Natural killer cell (primary cell): ENCODE results near the gene MMP11. TPM values are rescaled to one million over a fixed set of nuclear protein-coding genes. Genes with fewer than 3 reads are reported as not detected.

ENCODE experiments used
- ATAC-seq, 3 donors: fragments of 150-1000 bp in 2 of 3; fragments of 200-7000 bp in 1 of 3; cut with Tn5 transposase; 1 replicate in 1 of 3; 2 replicates in 2 of 3; pipeline ENCODE4 v1.10.0; 2021; ENCODE audit warnings: mild to moderate bottlenecking in 2 of 3, moderate library complexity in 2 of 3
- DNase-seq, 2 donors: peaks; one replicate each; pipeline versions ENCODE4 v3.0.0 to v3.0.0-alpha.2; 2013 to 2021; ENCODE audit warnings: mixed read lengths in 1 of 2
- H3K27ac ChIP-seq: one replicate; pipeline ENCODE4 v1.5.1; 2013; ENCODE audit warnings: mild to moderate bottlenecking, low read length
- H3K27me3 ChIP-seq: one replicate; pipeline ENCODE4 v1.6.1; 2013; ENCODE audit warnings: low read length; ENCODE audit not compliant: control insufficient read depth, insufficient read depth
- H3K36me3 ChIP-seq: one replicate; pipeline ENCODE4 v1.6.1; 2013; ENCODE audit warnings: low read length; ENCODE audit not compliant: control insufficient read depth, insufficient read depth
- H3K4me1 ChIP-seq: one replicate; pipeline ENCODE4 v1.6.1; 2013; ENCODE audit warnings: low read length; ENCODE audit not compliant: control insufficient read depth, insufficient read depth
- H3K4me3 ChIP-seq: one replicate; pipeline ENCODE4 v1.5.1; 2013; ENCODE audit warnings: low read length
- H3K9me3 ChIP-seq: one replicate; pipeline ENCODE4 v1.6.1; 2013; ENCODE audit warnings: low read length; ENCODE audit not compliant: control insufficient read depth, insufficient read depth
- H3K27ac Mint-ChIP-seq, 2 donors: one replicate each; pipeline ENCODE4 v1.8.0; 2022; ENCODE audit warnings: mild to moderate bottlenecking in 2 of 2, mixed read lengths in 2 of 2, moderate library complexity in 1 of 2
- H3K27me3 Mint-ChIP-seq, 2 donors: one replicate each; pipeline ENCODE4 v1.8.0; 2022; ENCODE audit warnings: low read depth in 2 of 2, mixed read lengths in 2 of 2
- H3K36me3 Mint-ChIP-seq: one replicate; pipeline ENCODE4 v1.8.0; 2022; ENCODE audit warnings: mixed read lengths
- H3K4me1 Mint-ChIP-seq, 2 donors: one replicate each; pipeline ENCODE4 v1.8.0; 2022; ENCODE audit warnings: mixed read lengths in 2 of 2
- H3K4me3 Mint-ChIP-seq: one replicate; pipeline ENCODE4 v1.8.0; 2022; ENCODE audit warnings: mild to moderate bottlenecking, moderate library complexity, mixed read lengths
- H3K9me3 Mint-ChIP-seq, 2 donors: one replicate each; pipeline ENCODE4 v1.8.0; 2022; ENCODE audit warnings: mixed read lengths in 2 of 2
- WGBS: methylation state at CpG from one replicate; pipeline ENCODE4 v1.1.7; 2013; ENCODE audit warnings: missing lambda C conversion rate; ENCODE audit not compliant: insufficient coverage; 5-methylcytosine and 5-hydroxymethylcytosine counted together
- intact Hi-C: fragments of 100-400 bp; cut with micrococcal nuclease; formaldehyde crosslinking; loops from one replicate; pipeline ENCODE4 v1.14.2; 2022
- total RNA-seq, 4 donors: library from RNA; stranded (reverse); fragments of 120-200 nt in 1 of 4; gene quantifications; one replicate each; pipeline versions ENCODE4 v1.2.3 to v1.2.4, GENCODE V29; 2013 to 2022
- TF ChIP-seq, protein P1 (sequence below): fragments of 200-600 bp; IDR thresholded peaks from one replicate; pipeline ENCODE4 v1.8.0; 2022; ENCODE audit warnings: antibody characterized with exemption

The MMP11 gene
- total RNA-seq, 3 donors from 2014 or later (not counting 1 experiment from before 2014, with no cell fraction given): 0.71 to 1.7 (median 0.91) TPM

- Histone ChIP-seq H3K27ac (peak overlapping the region; percentile 76), H3K4me3 (peak overlapping the region; percentile 36), H3K27me3 (no peaks in the 10 kb centered on the region), H3K36me3 (no peaks in the 10 kb centered on the region), H3K9me3 (no peaks in the 10 kb centered on the region), H3K4me1 (peaks cover 26% of the 10 kb centered on the region)
- Mint-ChIP-seq H3K27ac (peak overlapping the region in 1 of 2 donors; percentile 91), H3K9me3 (no peaks in the 10 kb centered on the region), H3K36me3 (no peaks in the 10 kb centered on the region), H3K4me3 (peak overlapping the region; percentile 78), H3K4me1 (peaks cover 14 to 19% of the 10 kb centered on the region in 2 donors), H3K27me3 (no peaks in the 10 kb centered on the region)
- WGBS: 81% methylated on average over 16 of the region's 16 CpGs
- ATAC-seq (no peak), DNase-seq (no peak)
- TF ChIP-seq, protein P1, sequence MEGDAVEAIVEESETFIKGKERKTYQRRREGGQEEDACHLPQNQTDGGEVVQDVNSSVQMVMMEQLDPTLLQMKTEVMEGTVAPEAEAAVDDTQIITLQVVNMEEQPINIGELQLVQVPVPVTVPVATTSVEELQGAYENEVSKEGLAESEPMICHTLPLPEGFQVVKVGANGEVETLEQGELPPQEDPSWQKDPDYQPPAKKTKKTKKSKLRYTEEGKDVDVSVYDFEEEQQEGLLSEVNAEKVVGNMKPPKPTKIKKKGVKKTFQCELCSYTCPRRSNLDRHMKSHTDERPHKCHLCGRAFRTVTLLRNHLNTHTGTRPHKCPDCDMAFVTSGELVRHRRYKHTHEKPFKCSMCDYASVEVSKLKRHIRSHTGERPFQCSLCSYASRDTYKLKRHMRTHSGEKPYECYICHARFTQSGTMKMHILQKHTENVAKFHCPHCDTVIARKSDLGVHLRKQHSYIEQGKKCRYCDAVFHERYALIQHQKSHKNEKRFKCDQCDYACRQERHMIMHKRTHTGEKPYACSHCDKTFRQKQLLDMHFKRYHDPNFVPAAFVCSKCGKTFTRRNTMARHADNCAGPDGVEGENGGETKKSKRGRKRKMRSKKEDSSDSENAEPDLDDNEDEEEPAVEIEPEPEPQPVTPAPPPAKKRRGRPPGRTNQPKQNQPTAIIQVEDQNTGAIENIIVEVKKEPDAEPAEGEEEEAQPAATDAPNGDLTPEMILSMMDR: no peak
- intact Hi-C loops: no loop called here
These were observed 19.9 kb upstream of the MMP11 start for GRCh38 chr22:23752750-23753149.

DNA sequence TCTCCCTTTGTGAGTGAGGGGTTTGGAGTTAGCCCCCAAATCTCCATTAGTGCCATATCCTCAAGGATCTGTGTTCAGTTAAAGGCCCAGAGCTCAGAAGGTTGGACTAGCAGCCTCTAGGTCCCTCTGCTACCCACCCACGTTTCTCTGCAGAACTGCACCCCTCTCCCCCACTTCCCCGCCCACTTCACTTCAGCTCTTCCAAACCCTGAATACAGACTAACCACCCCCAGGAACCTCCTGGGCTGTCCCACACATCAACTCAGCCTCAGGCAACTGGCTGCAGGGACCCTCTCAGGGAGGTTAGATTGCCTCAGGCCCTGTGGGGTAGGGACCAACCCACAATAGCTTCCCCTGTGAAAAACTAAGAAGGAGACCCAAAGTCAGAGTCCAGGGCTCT lies 19.3 kb upstream of the MMP11 start:
- H3K9me3 ChIP-seq: no peaks in the 10 kb centered on the region
- H3K4me3 Mint-ChIP-seq: peak overlapping the region; percentile 40
- H3K36me3 ChIP-seq: no peaks in the 10 kb centered on the region
- H3K27me3 Mint-ChIP-seq: no peaks in the 10 kb centered on the region
- H3K27ac Mint-ChIP-seq: no peak overlapping the region
- H3K36me3 Mint-ChIP-seq: no peaks in the 10 kb centered on the region
- peaks cover 14 to 19% of the 10 kb centered on the region in 2 donors for H3K4me1 Mint-ChIP-seq
- WGBS: 56% methylated on average over 2 of the region's 2 CpGs
- no peaks in the 10 kb centered on the region for H3K27me3 ChIP-seq
- TF ChIP-seq, protein P1: no peak
- no peak for DNase-seq
- intact Hi-C loops: no loop called here
- H3K27ac ChIP-seq: peak overlapping the region; percentile 76
- H3K4me3 ChIP-seq: peak overlapping the region; percentile 36
- H3K4me1 ChIP-seq: peaks cover 26% of the 10 kb centered on the region
- no peak for ATAC-seq
- H3K9me3 Mint-ChIP-seq: no peaks in the 10 kb centered on the region

DNA sequence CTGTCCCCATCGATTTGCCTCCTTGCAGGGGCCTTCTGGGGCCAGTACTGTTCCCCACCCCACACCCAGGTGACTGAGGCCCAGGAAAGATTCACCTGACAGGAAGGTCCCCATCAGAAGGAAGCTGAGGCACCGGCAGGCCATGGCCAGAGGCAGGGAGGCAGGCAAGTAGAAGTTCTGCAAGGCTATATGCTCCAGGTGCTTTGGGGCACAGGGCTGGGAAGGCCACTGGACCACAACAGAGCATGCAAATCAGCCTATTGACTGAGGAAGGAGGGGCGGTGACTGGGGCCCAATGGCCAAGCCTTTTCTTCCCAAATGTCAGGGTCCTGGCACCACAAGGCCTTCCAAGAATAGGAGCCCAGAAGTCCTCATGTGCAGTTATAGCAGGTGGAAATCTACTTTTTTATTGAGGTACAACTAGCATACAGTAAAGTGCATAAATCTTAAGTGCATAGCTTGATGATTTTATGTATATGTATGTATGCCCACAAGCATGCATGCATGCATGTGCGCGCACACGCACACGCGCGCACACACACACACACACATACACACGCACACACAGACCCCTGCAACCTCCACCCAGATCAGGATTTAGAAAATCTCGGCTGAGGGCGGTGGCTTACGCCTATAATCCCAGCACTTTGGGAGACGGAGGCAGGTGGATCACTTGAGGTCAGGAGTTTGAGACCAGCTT lies 18.3 kb upstream of the MMP11 start, which contains the start of gene VPREB3:
Gene VPREB3, minus strand, starts transcription at position 206 of the 700 bp plus-strand sequence. Its CDS starts 62 bp downstream, at position 144.
- Histone ChIP-seq H3K36me3 (no peaks in the 10 kb centered on the region), H3K4me1 (peaks cover 26% of the 10 kb centered on the region), H3K9me3 (no peaks in the 10 kb centered on the region), H3K4me3 (peak within 1 kb of the TSS; percentile 36), H3K27me3 (no peaks in the 10 kb centered on the region), H3K27ac (peak within 1 kb of the TSS; percentile 76)
- DNase-seq: no peak
- H3K27ac Mint-ChIP-seq: no peak within 1 kb of the TSS
- peak within 1 kb of the TSS; percentile 40 for H3K4me3 Mint-ChIP-seq
- no peaks in the 10 kb centered on the region for H3K27me3 Mint-ChIP-seq
- TF ChIP-seq, protein P1: no peak
- 83% methylated on average over 14 of the region's 14 CpGs for WGBS
- H3K36me3 Mint-ChIP-seq: no peaks in the 10 kb centered on the region
- no peaks in the 10 kb centered on the region for H3K9me3 Mint-ChIP-seq
- ATAC-seq: no peak
- intact Hi-C loops: no loop called here
- H3K4me1 Mint-ChIP-seq: peaks cover 14 to 19% of the 10 kb centered on the region in 2 donors
